ENCODE measurements around the gene DDT. TPM values are rescaled to one million over a fixed set of nuclear protein-coding genes. Genes with fewer than 3 reads are reported as not detected.
"Not testable (repeated sequence)": the region's sequence is repeated elsewhere in the genome, so short reads cannot be mapped to it uniquely, and the experiment has no call there.

Gene DDT
- total and polyA plus RNA-seq, 4 donors: 66.7 to 104 (median 97.3) TPM

DNA sequence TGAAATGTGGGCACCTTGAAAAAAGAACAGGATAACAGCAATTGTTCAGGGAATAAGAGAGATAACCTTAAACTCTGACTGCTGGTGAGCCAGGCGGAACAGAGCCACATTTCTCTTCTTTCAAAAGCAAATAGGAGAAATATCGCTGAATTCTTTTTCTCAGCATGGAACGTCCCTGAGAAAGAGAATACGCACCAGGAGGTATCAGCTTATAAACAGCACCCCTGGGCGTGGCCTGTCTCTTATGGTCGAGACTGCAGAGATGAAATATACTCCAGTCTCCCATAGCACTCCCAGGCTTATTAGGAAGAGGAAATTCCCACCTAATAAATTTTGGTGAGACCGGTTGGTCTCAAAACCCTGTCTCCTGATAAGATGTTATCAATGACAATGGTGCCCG is 18.4 kb downstream of the DDT start:
- not testable (repeated sequence) for DNase-seq (ENCODE audit: low read depth in 4 of 6, low spot score in 6 of 6); H3K4me3 ChIP-seq (ENCODE audit: low read depth, low read length); H3K9me3 ChIP-seq (ENCODE audit: control insufficient read depth, insufficient read depth, low read length); H3K36me3 ChIP-seq (ENCODE audit: control insufficient read depth, insufficient read depth, low read length); H3K27me3 ChIP-seq (ENCODE audit: control insufficient read depth, insufficient read depth, low read length); H3K4me1 ChIP-seq (ENCODE audit: control insufficient read depth, insufficient read depth, low read length); H3K27ac ChIP-seq (ENCODE audit: low read depth, low read length)
- whole genome bisulfite sequencing (ENCODE audit: insufficient coverage): 49% methylated on average over 3 of the region's 8 CpGs

- not testable (repeated sequence) for H3K4me3 ChIP-seq (ENCODE audit: low read depth, low read length); H3K36me3 ChIP-seq (ENCODE audit: control insufficient read depth, insufficient read depth, low read length); H3K27ac ChIP-seq (ENCODE audit: low read depth, low read length); DNase-seq (ENCODE audit: low read depth in 4 of 6, low spot score in 6 of 6); H3K27me3 ChIP-seq (ENCODE audit: control insufficient read depth, insufficient read depth, low read length); H3K4me1 ChIP-seq (ENCODE audit: control insufficient read depth, insufficient read depth, low read length); H3K9me3 ChIP-seq (ENCODE audit: control insufficient read depth, insufficient read depth, low read length)
- 66% methylated on average over 3 of the region's 6 CpGs for WGBS (ENCODE audit: insufficient coverage)
Observed at GRCh38 chr22:23954991-23955305, 19.3 kb downstream of the DDT start.

- H3K27me3 ChIP-seq (ENCODE audit: control insufficient read depth, insufficient read depth, low read length); H3K27ac ChIP-seq (ENCODE audit: low read depth, low read length); H3K4me1 ChIP-seq (ENCODE audit: control insufficient read depth, insufficient read depth, low read length); H3K4me3 ChIP-seq (ENCODE audit: low read depth, low read length); H3K36me3 ChIP-seq (ENCODE audit: control insufficient read depth, insufficient read depth, low read length); H3K9me3 ChIP-seq (ENCODE audit: control insufficient read depth, insufficient read depth, low read length); DNase-seq (ENCODE audit: low read depth in 4 of 6, low spot score in 6 of 6): not testable (repeated sequence)
- 73% methylated on average over 8 of the region's 8 CpGs for WGBS (ENCODE audit: insufficient coverage)
Observed at GRCh38 chr22:23954193-23954990, 19.8 kb downstream of the DDT start.

DNA sequence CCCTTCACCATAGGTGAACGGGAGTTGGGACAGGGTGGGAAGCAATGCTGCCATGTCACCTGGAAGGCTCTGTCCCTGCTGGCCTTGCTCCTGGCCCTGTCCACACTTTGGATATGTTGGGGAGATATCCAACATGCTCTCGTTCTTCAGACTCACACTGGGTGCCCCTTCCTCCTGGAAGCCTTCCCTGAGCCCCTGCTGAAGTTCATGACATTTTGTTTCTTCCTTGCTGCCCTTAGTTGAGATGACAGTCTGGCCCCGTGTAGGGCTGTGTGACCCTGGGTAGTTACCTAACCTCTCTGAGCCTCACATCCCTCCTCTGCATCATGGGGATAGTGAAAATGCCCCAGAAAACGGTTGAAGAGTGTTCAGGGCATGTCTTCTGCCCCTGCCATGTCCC is 20.8 kb downstream of the DDT start:
- DNase-seq (ENCODE audit: low read depth in 4 of 6, low spot score in 6 of 6); H3K36me3 ChIP-seq (ENCODE audit: control insufficient read depth, insufficient read depth, low read length); H3K27ac ChIP-seq (ENCODE audit: low read depth, low read length); H3K9me3 ChIP-seq (ENCODE audit: control insufficient read depth, insufficient read depth, low read length); H3K4me1 ChIP-seq (ENCODE audit: control insufficient read depth, insufficient read depth, low read length); H3K27me3 ChIP-seq (ENCODE audit: control insufficient read depth, insufficient read depth, low read length); H3K4me3 ChIP-seq (ENCODE audit: low read depth, low read length): not testable (repeated sequence)
- WGBS (ENCODE audit: insufficient coverage): 61% methylated on average over 2 of the region's 4 CpGs

DNA sequence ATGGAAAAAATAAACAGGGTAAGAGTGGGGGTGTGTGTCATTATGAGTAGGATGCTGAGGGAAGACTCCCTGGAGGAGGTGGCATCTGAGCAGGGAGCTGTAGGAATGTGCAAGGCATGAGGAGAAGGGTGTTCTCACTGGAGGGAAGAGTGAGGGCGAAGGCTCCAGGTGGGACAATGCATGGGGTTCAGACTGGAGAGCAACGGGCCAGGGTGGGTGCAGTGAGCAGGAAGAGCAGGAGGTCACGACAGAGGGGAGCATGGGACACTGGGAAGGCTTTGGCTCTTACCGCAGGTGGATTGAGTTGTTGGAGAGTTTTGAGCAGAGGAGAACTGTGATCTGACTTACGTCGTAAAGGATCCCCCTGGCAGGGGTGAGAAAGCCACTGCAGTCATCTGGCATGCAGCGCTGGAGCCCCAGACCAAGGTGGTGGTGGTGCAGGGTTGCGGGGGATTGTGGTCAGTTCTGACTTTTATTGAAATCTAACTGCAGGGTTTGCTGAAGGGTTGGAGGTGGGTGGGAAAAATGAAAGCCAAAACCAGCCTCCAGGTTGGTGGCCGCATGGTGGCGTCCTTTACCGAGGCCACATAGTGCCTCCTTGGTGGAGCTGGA is 21.3 kb downstream of the DDT start:
- DNase-seq (ENCODE audit: low read depth in 4 of 6, low spot score in 6 of 6); H3K36me3 ChIP-seq (ENCODE audit: control insufficient read depth, insufficient read depth, low read length); H3K27me3 ChIP-seq (ENCODE audit: control insufficient read depth, insufficient read depth, low read length); H3K9me3 ChIP-seq (ENCODE audit: control insufficient read depth, insufficient read depth, low read length); H3K4me1 ChIP-seq (ENCODE audit: control insufficient read depth, insufficient read depth, low read length); H3K27ac ChIP-seq (ENCODE audit: low read depth, low read length); H3K4me3 ChIP-seq (ENCODE audit: low read depth, low read length): not testable (repeated sequence)
- WGBS (ENCODE audit: insufficient coverage): 67% methylated on average over 9 of the region's 11 CpGs

DNA sequence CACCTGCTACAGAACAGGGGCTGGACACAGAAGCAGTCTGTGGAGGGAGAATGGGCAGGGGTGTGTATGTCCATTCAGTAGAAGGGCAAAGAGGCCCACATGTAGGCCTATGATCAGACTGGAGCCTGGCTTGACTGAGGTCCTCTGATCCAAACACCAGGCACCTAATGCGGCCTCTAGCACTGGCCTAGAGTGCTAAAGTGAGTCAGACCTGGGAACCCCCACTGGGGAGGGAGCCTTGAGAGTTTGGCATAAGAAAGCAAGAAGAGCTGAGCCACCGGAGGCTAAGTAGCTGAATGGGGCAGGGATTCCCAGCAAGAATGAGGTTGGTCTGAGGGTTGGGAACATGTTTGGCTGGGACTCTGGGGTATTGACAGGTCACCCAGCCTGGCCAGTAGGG is 22.9 kb downstream of the DDT start:
- H3K9me3 ChIP-seq (ENCODE audit: control insufficient read depth, insufficient read depth, low read length); H3K4me1 ChIP-seq (ENCODE audit: control insufficient read depth, insufficient read depth, low read length); H3K27me3 ChIP-seq (ENCODE audit: control insufficient read depth, insufficient read depth, low read length); DNase-seq (ENCODE audit: low read depth in 4 of 6, low spot score in 6 of 6); H3K27ac ChIP-seq (ENCODE audit: low read depth, low read length); H3K36me3 ChIP-seq (ENCODE audit: control insufficient read depth, insufficient read depth, low read length); H3K4me3 ChIP-seq (ENCODE audit: low read depth, low read length): not testable (repeated sequence)
- WGBS (ENCODE audit: insufficient coverage): 88% methylated on average over 2 of the region's 2 CpGs

GRCh38 chr22:23949764-23950163 is 24.5 kb downstream of the DDT start:
- 95% methylated on average over 8 of the region's 18 CpGs for WGBS (ENCODE audit: insufficient coverage)
- H3K36me3 ChIP-seq (ENCODE audit: control insufficient read depth, insufficient read depth, low read length); H3K9me3 ChIP-seq (ENCODE audit: control insufficient read depth, insufficient read depth, low read length); H3K4me3 ChIP-seq (ENCODE audit: low read depth, low read length); H3K27me3 ChIP-seq (ENCODE audit: control insufficient read depth, insufficient read depth, low read length); DNase-seq (ENCODE audit: low read depth in 4 of 6, low spot score in 6 of 6); H3K27ac ChIP-seq (ENCODE audit: low read depth, low read length); H3K4me1 ChIP-seq (ENCODE audit: control insufficient read depth, insufficient read depth, low read length): not testable (repeated sequence)

- not testable (repeated sequence) for DNase-seq (ENCODE audit: low read depth in 4 of 6, low spot score in 6 of 6); H3K36me3 ChIP-seq (ENCODE audit: control insufficient read depth, insufficient read depth, low read length); H3K4me1 ChIP-seq (ENCODE audit: control insufficient read depth, insufficient read depth, low read length); H3K4me3 ChIP-seq (ENCODE audit: low read depth, low read length); H3K9me3 ChIP-seq (ENCODE audit: control insufficient read depth, insufficient read depth, low read length); H3K27me3 ChIP-seq (ENCODE audit: control insufficient read depth, insufficient read depth, low read length); H3K27ac ChIP-seq (ENCODE audit: low read depth, low read length)
- no CpG with 5 or more reads among the region's 3 CpGs for WGBS (ENCODE audit: insufficient coverage)
Observed at GRCh38 chr22:23947391-23947790, 26.9 kb downstream of the DDT start.

DNA sequence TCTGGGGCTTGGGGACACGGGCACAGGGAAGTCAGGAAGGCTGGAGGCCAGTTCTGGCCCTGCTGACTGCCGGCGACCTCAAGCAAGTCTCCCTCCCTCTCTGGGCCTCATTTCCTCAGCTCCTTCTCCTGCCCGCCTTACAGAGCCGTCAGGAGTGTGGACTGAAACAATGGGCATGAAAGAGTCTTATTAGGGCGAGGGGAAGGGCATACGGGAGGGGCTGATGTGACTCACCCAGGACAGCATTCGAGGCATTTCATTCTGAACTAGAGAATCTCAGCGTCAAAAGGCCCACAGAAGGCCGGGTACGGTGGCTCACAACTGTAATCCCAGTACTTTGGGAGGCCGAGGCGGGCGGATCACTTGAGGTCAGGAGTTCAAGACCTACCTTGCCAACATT is 34.1 kb downstream of the DDT start:
- not testable (repeated sequence) for H3K9me3 ChIP-seq (ENCODE audit: control insufficient read depth, insufficient read depth, low read length); H3K4me3 ChIP-seq (ENCODE audit: low read depth, low read length); H3K27me3 ChIP-seq (ENCODE audit: control insufficient read depth, insufficient read depth, low read length); DNase-seq (ENCODE audit: low read depth in 4 of 6, low spot score in 6 of 6); H3K36me3 ChIP-seq (ENCODE audit: control insufficient read depth, insufficient read depth, low read length); H3K27ac ChIP-seq (ENCODE audit: low read depth, low read length); H3K4me1 ChIP-seq (ENCODE audit: control insufficient read depth, insufficient read depth, low read length)
- no CpG with 5 or more reads among the region's 14 CpGs for WGBS (ENCODE audit: insufficient coverage)

GRCh38 chr22:23939017-23939357 is 35.3 kb downstream of the DDT start:
- Histone ChIP-seq H3K4me3 (ENCODE audit: low read depth, low read length) (no peak overlapping the region), H3K9me3 (ENCODE audit: control insufficient read depth, insufficient read depth, low read length) (no peaks in the 10 kb centered on the region), H3K36me3 (ENCODE audit: control insufficient read depth, insufficient read depth, low read length) (no peaks in the 10 kb centered on the region), H3K27me3 (ENCODE audit: control insufficient read depth, insufficient read depth, low read length) (no peaks in the 10 kb centered on the region), H3K27ac (ENCODE audit: low read depth, low read length) (no peak overlapping the region), H3K4me1 (ENCODE audit: control insufficient read depth, insufficient read depth, low read length) (no peaks in the 10 kb centered on the region)
- WGBS (ENCODE audit: insufficient coverage): 81% methylated on average over 3 of the region's 3 CpGs
- no peak for DNase-seq (ENCODE audit: low read depth in 4 of 6, low spot score in 6 of 6)
